K562 (cell line): ENCODE measurements around the gene MYO5C. TPM values are rescaled to one million over a fixed set of nuclear protein-coding genes. Genes with fewer than 3 reads are reported as not detected.

Experiments used
- CREB3L1 ChIP-seq: fragments of 450-650 bp; IDR thresholded peaks from 2 replicates; pipeline ENCODE4 v1.6.1; 2014; ENCODE audit warnings: low read depth, mild to moderate bottlenecking, moderate library complexity, borderline replicate concordance
- CTBP1 ChIP-seq: fragments of 450-650 bp; IDR thresholded peaks from 2 replicates; pipeline ENCODE4 v1.6.1; 2016; ENCODE audit warnings: borderline replicate concordance
- FIP1L1 ChIP-seq: fragments of 200-400 bp; formaldehyde crosslinking; IDR thresholded peaks from 2 replicates; pipeline ENCODE4 v1.6.1; 2018; ENCODE audit warnings: mild to moderate bottlenecking, low read depth, low read length; ENCODE audit not compliant: poor library complexity, severe bottlenecking
- GABPB1 ChIP-seq: sonication (generic); formaldehyde crosslinking; IDR thresholded peaks from 2 replicates; pipeline ENCODE4 v1.8.0; 2022; ENCODE audit warnings: mild to moderate bottlenecking, missing genetic modification reagents
- NFXL1 ChIP-seq: fragments of 450-650 bp; formaldehyde crosslinking; IDR thresholded peaks from 2 replicates; pipeline ENCODE4 v1.4.0; 2021; ENCODE audit warnings: mild to moderate bottlenecking
- RBM25 ChIP-seq: fragments of 200-400 bp; formaldehyde crosslinking; IDR thresholded peaks from 2 replicates; pipeline ENCODE4 v1.6.1; 2018; ENCODE audit warnings: low read length, low read depth, moderate library complexity; ENCODE audit not compliant: severe bottlenecking
- polyA plus RNA-seq, 8 experiments: library from polyadenylated mRNA; depleted of rRNA in 4 of 8; stranded (reverse) in 5 of 8; unstranded in 3 of 8; fragments of >200 nt; fragmentation: Nextera tagmentation in 2 of 8; fragmentation: Illumina TruSeq in 1 of 8; extraction: Ambion mirVana in 2 of 8; extraction: Trizol in 1 of 8; gene quantifications; 2 replicates each; pipeline versions ENCODE4 v1.2.1 to v1.2.3, GENCODE V29; 2011 to 2014; ENCODE audit warnings: inconsistent platforms in 1 of 8, missing spikeins in 1 of 8
- total RNA-seq, 7 experiments: library from RNA; depleted of rRNA in 6 of 7; stranded (reverse); fragments of >200 nt in 6 of 7; fragmentation: Illumina TruSeq in 2 of 7; extraction: Trizol in 2 of 7; gene quantifications; 2 replicates each; pipeline versions ENCODE4 v1.2.1 to v1.2.3, GENCODE V29; 2011 to 2021; ENCODE audit warnings: low replicate concordance in 1 of 7
- TF ChIP-seq, protein P1 (sequence below): fragments of 200-600 bp; sonication (generic); IDR thresholded peaks from one replicate; pipeline ENCODE4 v1.6.1; 2012; ENCODE audit warnings: mild to moderate bottlenecking, low read depth, low read length, inconsistent platforms

Gene MYO5C
- total and polyA plus RNA-seq, 9 of the 15 experiments (the other 6 are each of a cell fraction or from before 2014, with no cell fraction given): 0.01 to 0.24 TPM; not detected in 7

GRCh38 chr15:52207191-52207590, 88.4 kb downstream of the MYO5C start (continued):
- TF ChIP-seq, protein P1, sequence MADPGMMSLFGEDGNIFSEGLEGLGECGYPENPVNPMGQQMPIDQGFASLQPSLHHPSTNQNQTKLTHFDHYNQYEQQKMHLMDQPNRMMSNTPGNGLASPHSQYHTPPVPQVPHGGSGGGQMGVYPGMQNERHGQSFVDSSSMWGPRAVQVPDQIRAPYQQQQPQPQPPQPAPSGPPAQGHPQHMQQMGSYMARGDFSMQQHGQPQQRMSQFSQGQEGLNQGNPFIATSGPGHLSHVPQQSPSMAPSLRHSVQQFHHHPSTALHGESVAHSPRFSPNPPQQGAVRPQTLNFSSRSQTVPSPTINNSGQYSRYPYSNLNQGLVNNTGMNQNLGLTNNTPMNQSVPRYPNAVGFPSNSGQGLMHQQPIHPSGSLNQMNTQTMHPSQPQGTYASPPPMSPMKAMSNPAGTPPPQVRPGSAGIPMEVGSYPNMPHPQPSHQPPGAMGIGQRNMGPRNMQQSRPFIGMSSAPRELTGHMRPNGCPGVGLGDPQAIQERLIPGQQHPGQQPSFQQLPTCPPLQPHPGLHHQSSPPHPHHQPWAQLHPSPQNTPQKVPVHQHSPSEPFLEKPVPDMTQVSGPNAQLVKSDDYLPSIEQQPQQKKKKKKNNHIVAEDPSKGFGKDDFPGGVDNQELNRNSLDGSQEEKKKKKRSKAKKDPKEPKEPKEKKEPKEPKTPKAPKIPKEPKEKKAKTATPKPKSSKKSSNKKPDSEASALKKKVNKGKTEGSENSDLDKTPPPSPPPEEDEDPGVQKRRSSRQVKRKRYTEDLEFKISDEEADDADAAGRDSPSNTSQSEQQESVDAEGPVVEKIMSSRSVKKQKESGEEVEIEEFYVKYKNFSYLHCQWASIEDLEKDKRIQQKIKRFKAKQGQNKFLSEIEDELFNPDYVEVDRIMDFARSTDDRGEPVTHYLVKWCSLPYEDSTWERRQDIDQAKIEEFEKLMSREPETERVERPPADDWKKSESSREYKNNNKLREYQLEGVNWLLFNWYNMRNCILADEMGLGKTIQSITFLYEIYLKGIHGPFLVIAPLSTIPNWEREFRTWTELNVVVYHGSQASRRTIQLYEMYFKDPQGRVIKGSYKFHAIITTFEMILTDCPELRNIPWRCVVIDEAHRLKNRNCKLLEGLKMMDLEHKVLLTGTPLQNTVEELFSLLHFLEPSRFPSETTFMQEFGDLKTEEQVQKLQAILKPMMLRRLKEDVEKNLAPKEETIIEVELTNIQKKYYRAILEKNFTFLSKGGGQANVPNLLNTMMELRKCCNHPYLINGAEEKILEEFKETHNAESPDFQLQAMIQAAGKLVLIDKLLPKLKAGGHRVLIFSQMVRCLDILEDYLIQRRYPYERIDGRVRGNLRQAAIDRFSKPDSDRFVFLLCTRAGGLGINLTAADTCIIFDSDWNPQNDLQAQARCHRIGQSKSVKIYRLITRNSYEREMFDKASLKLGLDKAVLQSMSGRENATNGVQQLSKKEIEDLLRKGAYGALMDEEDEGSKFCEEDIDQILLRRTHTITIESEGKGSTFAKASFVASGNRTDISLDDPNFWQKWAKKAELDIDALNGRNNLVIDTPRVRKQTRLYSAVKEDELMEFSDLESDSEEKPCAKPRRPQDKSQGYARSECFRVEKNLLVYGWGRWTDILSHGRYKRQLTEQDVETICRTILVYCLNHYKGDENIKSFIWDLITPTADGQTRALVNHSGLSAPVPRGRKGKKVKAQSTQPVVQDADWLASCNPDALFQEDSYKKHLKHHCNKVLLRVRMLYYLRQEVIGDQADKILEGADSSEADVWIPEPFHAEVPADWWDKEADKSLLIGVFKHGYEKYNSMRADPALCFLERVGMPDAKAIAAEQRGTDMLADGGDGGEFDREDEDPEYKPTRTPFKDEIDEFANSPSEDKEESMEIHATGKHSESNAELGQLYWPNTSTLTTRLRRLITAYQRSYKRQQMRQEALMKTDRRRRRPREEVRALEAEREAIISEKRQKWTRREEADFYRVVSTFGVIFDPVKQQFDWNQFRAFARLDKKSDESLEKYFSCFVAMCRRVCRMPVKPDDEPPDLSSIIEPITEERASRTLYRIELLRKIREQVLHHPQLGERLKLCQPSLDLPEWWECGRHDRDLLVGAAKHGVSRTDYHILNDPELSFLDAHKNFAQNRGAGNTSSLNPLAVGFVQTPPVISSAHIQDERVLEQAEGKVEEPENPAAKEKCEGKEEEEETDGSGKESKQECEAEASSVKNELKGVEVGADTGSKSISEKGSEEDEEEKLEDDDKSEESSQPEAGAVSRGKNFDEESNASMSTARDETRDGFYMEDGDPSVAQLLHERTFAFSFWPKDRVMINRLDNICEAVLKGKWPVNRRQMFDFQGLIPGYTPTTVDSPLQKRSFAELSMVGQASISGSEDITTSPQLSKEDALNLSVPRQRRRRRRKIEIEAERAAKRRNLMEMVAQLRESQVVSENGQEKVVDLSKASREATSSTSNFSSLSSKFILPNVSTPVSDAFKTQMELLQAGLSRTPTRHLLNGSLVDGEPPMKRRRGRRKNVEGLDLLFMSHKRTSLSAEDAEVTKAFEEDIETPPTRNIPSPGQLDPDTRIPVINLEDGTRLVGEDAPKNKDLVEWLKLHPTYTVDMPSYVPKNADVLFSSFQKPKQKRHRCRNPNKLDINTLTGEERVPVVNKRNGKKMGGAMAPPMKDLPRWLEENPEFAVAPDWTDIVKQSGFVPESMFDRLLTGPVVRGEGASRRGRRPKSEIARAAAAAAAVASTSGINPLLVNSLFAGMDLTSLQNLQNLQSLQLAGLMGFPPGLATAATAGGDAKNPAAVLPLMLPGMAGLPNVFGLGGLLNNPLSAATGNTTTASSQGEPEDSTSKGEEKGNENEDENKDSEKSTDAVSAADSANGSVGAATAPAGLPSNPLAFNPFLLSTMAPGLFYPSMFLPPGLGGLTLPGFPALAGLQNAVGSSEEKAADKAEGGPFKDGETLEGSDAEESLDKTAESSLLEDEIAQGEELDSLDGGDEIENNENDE: no peak
- TF ChIP-seq NFXL1 (no peak), GABPB1 (CRISPR knock-in tag) (no peak), FIP1L1 (no peak), RBM25 (no peak), CREB3L1 (no peak), CTBP1 (no peak)
